MM.1S (cell line): ENCODE measurements around the gene KANK2.

Experiments used
- DNase-seq: peaks from one replicate; pipeline ENCODE4 v3.0.0-alpha.2; 2015
- H2AFZ ChIP-seq: fragments of 300-600 bp; sonication (generic); 2 replicates; pipeline ENCODE4 v1.6.0; 2016; ENCODE audit warnings: antibody characterized with exemption, low read length
- H3F3A ChIP-seq: fragments of 300-600 bp; sonication (generic); 2 replicates; pipeline ENCODE4 v1.6.1; 2016; ENCODE audit warnings: mild to moderate bottlenecking, antibody characterized with exemption, low read length, moderate library complexity, mixed read lengths; ENCODE audit not compliant: insufficient read depth
- H3K27ac ChIP-seq: fragments of 300-600 bp; sonication (generic); 2 replicates; pipeline ENCODE4 v1.5.1; 2016; ENCODE audit warnings: mild to moderate bottlenecking, low read length
- H3K27me3 ChIP-seq: fragments of 300-600 bp; sonication (generic); replicated peaks from 2 replicates; pipeline ENCODE4 v1.6.0; 2016; ENCODE audit warnings: low read length; ENCODE audit not compliant: insufficient read depth
- H3K36me3 ChIP-seq: fragments of 300-600 bp; sonication (generic); replicated peaks from 2 replicates; pipeline ENCODE4 v1.6.1; 2016; ENCODE audit warnings: mild to moderate bottlenecking, low read length, mixed read lengths; ENCODE audit not compliant: insufficient read depth
- H3K4me1 ChIP-seq: fragments of 300-600 bp; sonication (generic); 2 replicates; pipeline ENCODE4 v1.6.1; 2016; ENCODE audit warnings: low read length, mixed read lengths
- H3K4me2 ChIP-seq: fragments of 300-600 bp; sonication (generic); 2 replicates; pipeline ENCODE4 v1.6.0; 2016; ENCODE audit warnings: low read depth, low read length
- H3K4me3 ChIP-seq: fragments of 300-600 bp; sonication (generic); 2 replicates; pipeline ENCODE4 v1.5.1; 2016; ENCODE audit warnings: low read length, mixed read lengths
- H3K79me2 ChIP-seq: fragments of 300-600 bp; sonication (generic); 2 replicates; pipeline ENCODE4 v1.6.1; 2016; ENCODE audit warnings: mixed run types, low read length, mixed read lengths
- H3K9ac ChIP-seq: fragments of 300-600 bp; sonication (generic); 2 replicates; pipeline ENCODE4 v1.6.1; 2016; ENCODE audit warnings: low read length, mixed read lengths
- H3K9me2 ChIP-seq: fragments of 300-600 bp; sonication (generic); replicated peaks from 2 replicates; pipeline ENCODE4 v1.6.1; 2016; ENCODE audit warnings: mild to moderate bottlenecking, low read length, mixed read lengths; ENCODE audit not compliant: insufficient read depth
- H3K9me3 ChIP-seq: fragments of 300-600 bp; sonication (generic); replicated peaks from 2 replicates; pipeline ENCODE4 v1.6.1; 2016; ENCODE audit warnings: mild to moderate bottlenecking, low read length, mixed read lengths; ENCODE audit not compliant: insufficient read depth
- H4K20me1 ChIP-seq: fragments of 300-600 bp; sonication (generic); 2 replicates; pipeline ENCODE4 v1.6.1; 2016; ENCODE audit warnings: mild to moderate bottlenecking, low read length, moderate library complexity, mixed read lengths; ENCODE audit not compliant: insufficient read depth
- EZH2 ChIP-seq: fragments of 300-600 bp; sonication (generic); optimal IDR thresholded peaks from 2 replicates; pipeline ENCODE3; 2017; ENCODE audit warnings: low read depth, mild to moderate bottlenecking, antibody characterized with exemption, low read length, mixed read lengths
- EZH2phosphoT487 ChIP-seq: fragments of 300-600 bp; sonication (generic); IDR thresholded peaks from 2 replicates; pipeline ENCODE4 v1.6.1; 2018; ENCODE audit warnings: antibody characterized with exemption, low read length
- TF ChIP-seq, protein P1 (sequence below): fragments of 300-600 bp; sonication (generic); IDR thresholded peaks from 2 replicates; pipeline ENCODE4 v1.5.1; 2016; ENCODE audit warnings: antibody characterized with exemption, low read length, mixed read lengths

Gene KANK2

DNA sequence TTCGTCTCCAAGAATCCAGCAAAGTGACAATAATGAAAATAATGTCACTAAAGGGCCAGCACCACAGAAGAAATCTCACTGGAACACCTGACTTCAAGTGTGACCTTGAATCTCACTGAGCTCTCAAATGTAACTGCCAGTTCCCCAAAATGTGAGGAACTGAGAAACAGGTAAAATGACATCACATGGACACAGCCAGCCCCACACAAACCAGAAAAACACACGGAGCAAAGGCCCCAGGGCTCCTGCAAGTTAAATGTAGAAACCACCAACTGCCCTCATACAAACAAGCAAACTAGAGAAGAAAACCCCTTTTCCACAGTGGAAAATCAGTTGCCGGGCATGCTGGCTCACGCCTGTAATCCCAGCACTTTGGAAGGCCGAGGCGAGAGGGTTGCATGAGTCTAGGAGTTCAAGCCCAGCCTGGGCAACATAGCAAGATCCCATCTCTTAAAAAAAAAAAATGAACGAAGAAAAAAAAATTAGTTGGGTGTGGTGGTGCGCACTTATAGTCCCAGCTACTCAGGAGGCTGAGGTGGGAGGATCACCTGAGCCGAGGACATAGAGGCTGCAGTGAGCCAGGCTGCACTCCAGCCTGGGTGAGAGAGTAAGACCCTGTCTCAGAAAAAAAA lies 8.7 kb upstream of the KANK2 start:
- Histone ChIP-seq H3K27me3 (no peaks in the 10 kb centered on the region), H3K79me2 (no peaks in the 10 kb centered on the region), H3K4me2 (no peak overlapping the region), H3K4me1 (no peaks in the 10 kb centered on the region), H3F3A (peaks cover 5% of the 10 kb centered on the region), H3K36me3 (no peaks in the 10 kb centered on the region), H3K9me3 (no peaks in the 10 kb centered on the region), H4K20me1 (no peaks in the 10 kb centered on the region), H3K27ac (peak overlapping the region; percentile 41; the same call in 1 of the 2 replicates), H3K9ac (no peak overlapping the region), H3K4me3 (no peak overlapping the region), H3K9me2 (no peaks in the 10 kb centered on the region), H2AFZ (no peak overlapping the region)
- TF ChIP-seq, protein P1, sequence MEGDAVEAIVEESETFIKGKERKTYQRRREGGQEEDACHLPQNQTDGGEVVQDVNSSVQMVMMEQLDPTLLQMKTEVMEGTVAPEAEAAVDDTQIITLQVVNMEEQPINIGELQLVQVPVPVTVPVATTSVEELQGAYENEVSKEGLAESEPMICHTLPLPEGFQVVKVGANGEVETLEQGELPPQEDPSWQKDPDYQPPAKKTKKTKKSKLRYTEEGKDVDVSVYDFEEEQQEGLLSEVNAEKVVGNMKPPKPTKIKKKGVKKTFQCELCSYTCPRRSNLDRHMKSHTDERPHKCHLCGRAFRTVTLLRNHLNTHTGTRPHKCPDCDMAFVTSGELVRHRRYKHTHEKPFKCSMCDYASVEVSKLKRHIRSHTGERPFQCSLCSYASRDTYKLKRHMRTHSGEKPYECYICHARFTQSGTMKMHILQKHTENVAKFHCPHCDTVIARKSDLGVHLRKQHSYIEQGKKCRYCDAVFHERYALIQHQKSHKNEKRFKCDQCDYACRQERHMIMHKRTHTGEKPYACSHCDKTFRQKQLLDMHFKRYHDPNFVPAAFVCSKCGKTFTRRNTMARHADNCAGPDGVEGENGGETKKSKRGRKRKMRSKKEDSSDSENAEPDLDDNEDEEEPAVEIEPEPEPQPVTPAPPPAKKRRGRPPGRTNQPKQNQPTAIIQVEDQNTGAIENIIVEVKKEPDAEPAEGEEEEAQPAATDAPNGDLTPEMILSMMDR, result no peak
- no peak for TF ChIP-seq EZH2phosphoT487
- no peak for TF ChIP-seq EZH2
- DNase-seq, result peak; percentile 42

DNA sequence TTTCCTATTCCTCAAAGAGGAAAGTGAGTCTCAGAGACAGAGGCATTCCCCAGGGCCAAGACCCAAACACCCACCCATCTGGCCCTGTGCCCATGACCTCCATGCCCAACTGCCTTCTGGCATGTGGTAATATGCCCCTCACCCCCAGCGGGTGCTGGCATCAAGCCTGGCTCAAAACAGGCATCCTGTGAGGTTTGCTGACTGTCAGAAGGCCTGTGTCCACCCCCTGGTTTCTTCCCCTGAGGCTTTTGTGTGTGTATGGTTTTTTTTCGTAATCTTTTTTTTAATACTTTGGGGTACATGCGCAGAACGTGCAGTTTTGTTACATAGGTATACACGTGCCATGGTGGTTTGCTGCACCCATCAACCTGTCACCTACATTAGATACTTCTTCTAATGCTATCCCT lies 7.6 kb upstream of the KANK2 start:
- no peaks in the 10 kb centered on the region for H3K79me2 ChIP-seq
- no peaks in the 10 kb centered on the region for H3K9me3 ChIP-seq
- TF ChIP-seq EZH2, result no peak
- TF ChIP-seq, protein P1, result no peak
- TF ChIP-seq EZH2phosphoT487, result no peak
- H4K20me1 ChIP-seq, result no peaks in the 10 kb centered on the region
- no peaks in the 10 kb centered on the region for H3K4me1 ChIP-seq
- H3K36me3 ChIP-seq, result no peaks in the 10 kb centered on the region
- no peaks in the 10 kb centered on the region for H3K27me3 ChIP-seq
- no peak overlapping the region for H2AFZ ChIP-seq
- H3K4me3 ChIP-seq, result no peak overlapping the region
- H3F3A ChIP-seq, result peaks cover 5% of the 10 kb centered on the region
- no peaks in the 10 kb centered on the region for H3K9me2 ChIP-seq
- H3K27ac ChIP-seq, result no peak overlapping the region; the same call in 1 of the 2 replicates
- no peak overlapping the region for H3K4me2 ChIP-seq
- H3K9ac ChIP-seq, result no peak overlapping the region
- no peak for DNase-seq

DNA sequence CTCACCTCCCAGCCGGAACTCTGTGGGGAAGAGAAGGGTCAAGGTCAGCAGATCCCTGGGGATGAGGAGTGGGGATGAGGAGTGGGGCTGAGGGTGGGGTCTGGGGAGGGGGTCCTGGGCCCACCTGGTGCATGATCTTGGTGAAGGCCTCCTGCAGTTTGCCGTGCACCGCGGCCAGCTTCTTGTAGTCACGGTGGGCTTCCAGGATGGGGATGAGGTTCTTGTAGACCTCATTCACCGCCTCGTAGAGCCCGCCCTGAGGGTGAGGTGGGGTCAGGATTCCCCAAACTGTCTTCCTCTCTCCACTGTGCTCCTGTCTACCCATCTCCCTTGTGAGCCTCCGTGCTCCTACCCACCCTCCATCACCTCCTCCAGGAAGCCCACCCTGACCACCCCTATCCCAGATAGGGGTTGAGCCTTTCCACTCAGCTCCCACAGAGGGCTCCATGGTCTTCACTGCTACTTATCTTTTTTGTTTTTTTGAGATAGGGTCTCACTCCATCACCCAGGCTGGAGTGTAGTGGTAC lies 6.8 kb upstream of the KANK2 start:
- no peaks in the 10 kb centered on the region for H3K79me2 ChIP-seq
- TF ChIP-seq EZH2phosphoT487 (no peak), EZH2 (no peak)
- TF ChIP-seq, protein P1, result no peak
- H3K9me3 ChIP-seq, result no peaks in the 10 kb centered on the region
- H3K27ac ChIP-seq, result no peak overlapping the region
- no peak overlapping the region for H3K4me2 ChIP-seq
- no peaks in the 10 kb centered on the region for H3K9me2 ChIP-seq
- no peak overlapping the region for H2AFZ ChIP-seq
- H3F3A ChIP-seq, result peaks cover 5% of the 10 kb centered on the region
- no peak overlapping the region for H3K4me3 ChIP-seq
- H3K9ac ChIP-seq, result no peak overlapping the region
- no peaks in the 10 kb centered on the region for H3K27me3 ChIP-seq
- no peaks in the 10 kb centered on the region for H3K4me1 ChIP-seq
- H4K20me1 ChIP-seq, result no peaks in the 10 kb centered on the region
- no peaks in the 10 kb centered on the region for H3K36me3 ChIP-seq
- no peak for DNase-seq
